Tibial nerve (tissue), 4 donors: ENCODE data around the gene CACNG5. TPM values are rescaled to one million over a fixed set of nuclear protein-coding genes. Genes with fewer than 3 reads are reported as not detected.
A peak's percentile ranks its signal among the peaks of the same experiment; 100 is the strongest.

Experiments used
- DNase-seq, 2 donors: peaks; one replicate each; pipeline ENCODE4 v3.0.0-alpha.2; 2019; ENCODE audit warnings: low spot score in 2 of 2
- H3K27ac ChIP-seq, 4 donors: fragments of 200-600 bp; sonication (generic) in 3 of 4; one replicate each; pipeline ENCODE4 v1.5.1; 2017 to 2019; ENCODE audit warnings: mild to moderate bottlenecking in 1 of 4
- H3K27me3 ChIP-seq, 2 donors: fragments of 200-600 bp; sonication (generic) in 1 of 2; one replicate each; pipeline versions ENCODE4 v1.5.1 to v1.6.0; 2017 to 2019
- H3K36me3 ChIP-seq, 3 donors: fragments of 200-600 bp; sonication (generic); one replicate each; pipeline ENCODE4 v1.5.1; 2018 to 2019
- H3K4me1 ChIP-seq, 4 donors: fragments of 200-600 bp; sonication (generic) in 3 of 4; one replicate each; pipeline ENCODE4 v1.5.1; 2017 to 2019
- H3K4me3 ChIP-seq, 4 donors: fragments of 200-600 bp; sonication (generic) in 3 of 4; one replicate each; pipeline ENCODE4 v1.5.1; 2017 to 2019; ENCODE audit warnings: mild to moderate bottlenecking in 1 of 4, moderate library complexity in 1 of 4
- H3K9me3 ChIP-seq, 4 donors: fragments of 200-600 bp; sonication (generic) in 3 of 4; one replicate each; pipeline ENCODE4 v1.5.1; 2017 to 2019
- EP300 ChIP-seq, 2 donors: sonication (generic); formaldehyde crosslinking; IDR thresholded peaks; one replicate each; pipeline ENCODE4 v1.6.1; 2017; ENCODE audit warnings: antibody characterized with exemption in 2 of 2, mild to moderate bottlenecking in 1 of 2
- POLR2A ChIP-seq, 2 donors: fragments of 450-650 bp; IDR thresholded peaks; one replicate each; pipeline ENCODE4 v1.6.1; 2017; ENCODE audit warnings: antibody characterized with exemption in 2 of 2, mild to moderate bottlenecking in 2 of 2, moderate library complexity in 2 of 2
- WGBS, 2 donors: methylation state at CpG; one replicate each; pipeline ENCODE4 v1.1.5; 2018; 5-methylcytosine and 5-hydroxymethylcytosine counted together
- total RNA-seq, 4 donors: library from RNA; depleted of rRNA; stranded (reverse); fragments of >200 nt; gene quantifications; one replicate each; pipeline ENCODE4 v1.1.0, GENCODE V29; 2016
- TF ChIP-seq, protein P1 (sequence below), 5 experiments: fragments of 200-600 bp in 3 of 5; fragments of 450-650 bp in 2 of 5; sonication (generic) in 3 of 5; IDR thresholded peaks; one replicate each; pipeline ENCODE4 v1.5.1; 2016 to 2019; ENCODE audit warnings: antibody characterized with exemption in 5 of 5, mild to moderate bottlenecking in 3 of 5, moderate library complexity in 2 of 5

The CACNG5 gene
- total RNA-seq, 4 donors from 2014 or later: not detected

- TF ChIP-seq, protein P1, sequence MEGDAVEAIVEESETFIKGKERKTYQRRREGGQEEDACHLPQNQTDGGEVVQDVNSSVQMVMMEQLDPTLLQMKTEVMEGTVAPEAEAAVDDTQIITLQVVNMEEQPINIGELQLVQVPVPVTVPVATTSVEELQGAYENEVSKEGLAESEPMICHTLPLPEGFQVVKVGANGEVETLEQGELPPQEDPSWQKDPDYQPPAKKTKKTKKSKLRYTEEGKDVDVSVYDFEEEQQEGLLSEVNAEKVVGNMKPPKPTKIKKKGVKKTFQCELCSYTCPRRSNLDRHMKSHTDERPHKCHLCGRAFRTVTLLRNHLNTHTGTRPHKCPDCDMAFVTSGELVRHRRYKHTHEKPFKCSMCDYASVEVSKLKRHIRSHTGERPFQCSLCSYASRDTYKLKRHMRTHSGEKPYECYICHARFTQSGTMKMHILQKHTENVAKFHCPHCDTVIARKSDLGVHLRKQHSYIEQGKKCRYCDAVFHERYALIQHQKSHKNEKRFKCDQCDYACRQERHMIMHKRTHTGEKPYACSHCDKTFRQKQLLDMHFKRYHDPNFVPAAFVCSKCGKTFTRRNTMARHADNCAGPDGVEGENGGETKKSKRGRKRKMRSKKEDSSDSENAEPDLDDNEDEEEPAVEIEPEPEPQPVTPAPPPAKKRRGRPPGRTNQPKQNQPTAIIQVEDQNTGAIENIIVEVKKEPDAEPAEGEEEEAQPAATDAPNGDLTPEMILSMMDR (IDR thresholded peaks at IDR 0.05): no peak
- no peak for TF ChIP-seq POLR2A (IDR thresholded peaks at IDR 0.05)
- TF ChIP-seq EP300 (IDR thresholded peaks at IDR 0.05): no peak
- 32 to 34% methylated on average over 11 to 12 of the region's 12 CpGs for WGBS, 2 donors
Measured at GRCh38 chr17:66904760-66905624, 70.1 kb downstream of the CACNG5 start.

GRCh38 chr17:66906321-66907278 is 71.7 kb downstream of the CACNG5 start:
- Histone ChIP-seq H3K9me3 (no peaks in the 10 kb centered on the region), H3K27ac (no peak overlapping the region), H3K4me1 (peaks cover 0 to 23% (median 4%) of the 10 kb centered on the region in 4 donors), H3K27me3 (no peaks in the 10 kb centered on the region), H3K36me3 (no peaks in the 10 kb centered on the region), H3K4me3 (no peak overlapping the region)
- DNase-seq: peak; percentile 63 to 78
- peak in 1 of 2 donors; percentile 39 for TF ChIP-seq EP300 (IDR thresholded peaks at IDR 0.05)
- no peak for TF ChIP-seq POLR2A (IDR thresholded peaks at IDR 0.05)
- TF ChIP-seq, protein P1 (IDR thresholded peaks at IDR 0.05): peak; percentile 80 to 86 (median 82)
- 50 to 51% methylated on average over 20 of the region's 20 CpGs for WGBS, 2 donors

More at GRCh38 chr17:66904760-66905624, 70.1 kb downstream of the CACNG5 start:
- H3K27me3 ChIP-seq: no peaks in the 10 kb centered on the region
- H3K9me3 ChIP-seq: no peaks in the 10 kb centered on the region
- H3K36me3 ChIP-seq: no peaks in the 10 kb centered on the region
- H3K27ac ChIP-seq: peak overlapping the region in 1 of 4 donors; percentile 38
- DNase-seq: no peak
- H3K4me1 ChIP-seq: peaks cover 0 to 23% (median 4%) of the 10 kb centered on the region in 4 donors
- H3K4me3 ChIP-seq: no peak overlapping the region

GRCh38 chr17:66909804-66910373 is 75.0 kb downstream of the CACNG5 start:
- H3K4me3 ChIP-seq: no peak overlapping the region
- H3K4me1 ChIP-seq: peaks cover 0 to 9% (median 1%) of the 10 kb centered on the region in 4 donors
- no peaks in the 10 kb centered on the region for H3K27me3 ChIP-seq
- 72 to 73% methylated on average over 8 of the region's 8 CpGs for WGBS, 2 donors
- H3K36me3 ChIP-seq: no peaks in the 10 kb centered on the region
- no peak for DNase-seq
- H3K27ac ChIP-seq: no peak overlapping the region
- TF ChIP-seq POLR2A (IDR thresholded peaks at IDR 0.05) (no peak), EP300 (IDR thresholded peaks at IDR 0.05) (no peak)
- TF ChIP-seq, protein P1 (IDR thresholded peaks at IDR 0.05): no peak
- H3K9me3 ChIP-seq: no peaks in the 10 kb centered on the region

- H3K27ac ChIP-seq: no peak overlapping the region
- no peaks in the 10 kb centered on the region for H3K9me3 ChIP-seq
- TF ChIP-seq EP300 (IDR thresholded peaks at IDR 0.05) (no peak), POLR2A (IDR thresholded peaks at IDR 0.05) (no peak)
- TF ChIP-seq, protein P1 (IDR thresholded peaks at IDR 0.05): no peak
- H3K4me1 ChIP-seq: peaks cover 0 to under 1% (median 0%) of the 10 kb centered on the region in 4 donors
- DNase-seq: no peak
- H3K36me3 ChIP-seq: no peaks in the 10 kb centered on the region
- H3K4me3 ChIP-seq: no peak overlapping the region
- WGBS, 2 donors: 89 to 90% methylated on average over 18 of the region's 18 CpGs
- no peaks in the 10 kb centered on the region for H3K27me3 ChIP-seq
Measured at GRCh38 chr17:66910651-66911285, 75.9 kb downstream of the CACNG5 start.
